IMR-90 (cell line): ENCODE results near the gene ZFP90. TPM values are rescaled to one million over a fixed set of nuclear protein-coding genes. Genes with fewer than 3 reads are reported as not detected.

Experiments
- ATAC-seq: fragments of 200-7000 bp; cut with Tn5 transposase; 2 replicates; pipeline ENCODE4 v1.9.1; 2020; ENCODE audit warnings: low read depth, mild to moderate bottlenecking, moderate library complexity
- BruUV-seq: library from RNA; stranded (reverse); fragments of 400-500 nt; replicated peaks from 2 replicates; lab custom pipeline; 2021; lab: Mats Ljungman, UMichigan
- CTCF ChIA-PET: fragments of 300-600 bp; formaldehyde crosslinking; extraction: SDS; loops from one replicate; lab custom pipeline; 2021; ENCODE audit warnings: antibody characterized with exemption; lab: Yijun Ruan, JAX
- POLR2A ChIA-PET: fragments of 300-600 bp; sonication (Branson Sonifier 250); formaldehyde crosslinking; loops from one replicate; lab custom pipeline; 2022; ENCODE audit warnings: antibody characterized with exemption; ENCODE audit not compliant: unreplicated experiment; lab: Charles Lee
- DNase-seq: peaks from one replicate; pipeline ENCODE4 v3.0.0; 2013
- H2AFZ ChIP-seq: replicated peaks from 2 replicates; pipeline ENCODE3; 2013; ENCODE audit warnings: low read length, mild to moderate bottlenecking; ENCODE audit not compliant: poor library complexity
- H2AK5ac ChIP-seq: 2 replicates; pipeline ENCODE4 v1.6.1; 2013; ENCODE audit warnings: low read depth, low read length, inconsistent platforms
- H2AK9ac ChIP-seq: replicated peaks from 2 replicates; pipeline ENCODE3; 2013; ENCODE audit warnings: mild to moderate bottlenecking, low read depth, low read length, moderate library complexity; ENCODE audit not compliant: poor library complexity
- H2BK120ac ChIP-seq: 2 replicates; pipeline ENCODE4 v1.6.1; 2013; ENCODE audit warnings: low read depth, low read length, inconsistent platforms
- H2BK15ac ChIP-seq: 3 replicates; pipeline ENCODE4 v1.6.1; 2013; ENCODE audit warnings: low read depth, low read length, inconsistent platforms
- H2BK20ac ChIP-seq: 2 replicates; pipeline ENCODE4 v1.6.1; 2013; ENCODE audit warnings: low read depth, mild to moderate bottlenecking, inconsistent platforms, low read length, moderate library complexity
- H2BK5ac ChIP-seq: 2 replicates; pipeline ENCODE4 v1.6.1; 2013; ENCODE audit warnings: mild to moderate bottlenecking, low read depth, low read length, inconsistent platforms; ENCODE audit not compliant: poor library complexity, severe bottlenecking
- H3K14ac ChIP-seq: replicated peaks from 2 replicates; pipeline ENCODE4 v1.6.1; 2013; ENCODE audit warnings: low read depth, low read length, inconsistent platforms
- H3K18ac ChIP-seq: 2 replicates; pipeline ENCODE4 v1.6.1; 2013; ENCODE audit warnings: low read depth, low read length, control low read depth
- H3K23ac ChIP-seq: 2 replicates; pipeline ENCODE4 v1.6.1; 2013; ENCODE audit warnings: low read depth, low read length, inconsistent platforms
- H3K27ac ChIP-seq: 2 replicates; pipeline ENCODE4 v1.5.1; 2013; ENCODE audit warnings: mild to moderate bottlenecking, control low read depth, low read length; ENCODE audit not compliant: insufficient read depth
- H3K27me3 ChIP-seq: 2 replicates; pipeline ENCODE4 v1.6.1; 2013; ENCODE audit warnings: low read length; ENCODE audit not compliant: control insufficient read depth, insufficient read depth
- H3K36me3 ChIP-seq: 2 replicates; pipeline ENCODE4 v1.6.1; 2013; ENCODE audit warnings: low read length, mixed read lengths; ENCODE audit not compliant: control insufficient read depth, insufficient read depth
- H3K4ac ChIP-seq: 2 replicates; pipeline ENCODE4 v1.6.1; 2013; ENCODE audit warnings: low read depth, low read length, inconsistent platforms
- H3K4me1 ChIP-seq: 2 replicates; pipeline ENCODE4 v1.6.1; 2013; ENCODE audit warnings: low read length, mixed read lengths; ENCODE audit not compliant: control insufficient read depth, insufficient read depth
- H3K4me2 ChIP-seq: 2 replicates; pipeline ENCODE4 v1.6.1; 2013; ENCODE audit warnings: low read depth, mild to moderate bottlenecking, control low read depth, low read length, moderate library complexity
- H3K4me3 ChIP-seq: 2 replicates; pipeline ENCODE4 v1.5.1; 2013; ENCODE audit warnings: low read depth, mild to moderate bottlenecking, control low read depth, low read length, moderate library complexity; ENCODE audit not compliant: insufficient read depth
- H3K56ac ChIP-seq: 2 replicates; pipeline ENCODE4 v1.6.1; 2013; ENCODE audit warnings: low read length, inconsistent platforms; ENCODE audit not compliant: insufficient read depth; ENCODE audit errors: extremely low read depth
- H3K79me1 ChIP-seq, 2 experiments: 2 replicates each; pipeline ENCODE4 v1.6.1; 2013; ENCODE audit warnings: low read length in 2 of 2, inconsistent platforms in 1 of 2, low read depth in 1 of 2
- H3K9ac ChIP-seq: 2 replicates; pipeline ENCODE4 v1.6.1; 2013; ENCODE audit warnings: low read depth, low read length, control low read depth
- H3K9me1 ChIP-seq: 2 replicates; pipeline ENCODE4 v1.6.1; 2013; ENCODE audit warnings: low read length, inconsistent platforms; ENCODE audit not compliant: insufficient read depth
- H3K9me3 ChIP-seq: 2 replicates; pipeline ENCODE4 v1.6.1; 2013; ENCODE audit warnings: low read length; ENCODE audit not compliant: control insufficient read depth, insufficient read depth
- H4K20me1 ChIP-seq: 2 replicates; pipeline ENCODE4 v1.6.1; 2013; ENCODE audit warnings: low read length, inconsistent platforms; ENCODE audit not compliant: insufficient read depth
- H4K5ac ChIP-seq: 2 replicates; pipeline ENCODE4 v1.6.1; 2013; ENCODE audit warnings: mild to moderate bottlenecking, low read depth, low read length, control low read depth
- H4K8ac ChIP-seq, 2 experiments: 2 replicates each; pipeline ENCODE4 v1.6.1; 2013; ENCODE audit warnings: low read depth in 2 of 2, low read length in 2 of 2, control low read depth in 1 of 2, inconsistent platforms in 1 of 2
- H4K91ac ChIP-seq: 2 replicates; pipeline ENCODE4 v1.6.1; 2013; ENCODE audit warnings: low read depth, low read length, inconsistent platforms; ENCODE audit not compliant: insufficient read depth
- BHLHE40 ChIP-seq: fragments of 150-350 bp; IDR thresholded peaks from 2 replicates; pipeline ENCODE4 v1.6.1; 2016; ENCODE audit warnings: mild to moderate bottlenecking, low read depth, low read length
- CEBPB ChIP-seq: IDR thresholded peaks from 2 replicates; pipeline ENCODE4 v1.6.1; 2012; ENCODE audit warnings: low read depth, low read length, improper control_type of control experiment
- CHD1 ChIP-seq: IDR thresholded peaks from 2 replicates; pipeline ENCODE4 v1.6.1; 2012; ENCODE audit warnings: low read depth, low read length, improper control_type of control experiment
- MAFK ChIP-seq: IDR thresholded peaks from 2 replicates; pipeline ENCODE4 v1.6.1; 2012; ENCODE audit warnings: low read depth, low read length, improper control_type of control experiment
- MAZ ChIP-seq: IDR thresholded peaks from 2 replicates; pipeline ENCODE4 v1.6.1; 2012; ENCODE audit warnings: low read depth, mild to moderate bottlenecking, low read length, improper control_type of control experiment, moderate library complexity, borderline replicate concordance
- MXI1 ChIP-seq: IDR thresholded peaks from 2 replicates; pipeline ENCODE4 v1.6.1; 2012; ENCODE audit warnings: low read depth, mild to moderate bottlenecking, low read length, moderate library complexity, borderline replicate concordance
- NFE2L2 ChIP-seq: fragments of 150-350 bp; IDR thresholded peaks from 2 replicates; pipeline ENCODE4 v1.6.1; 2016; ENCODE audit warnings: low read depth, mild to moderate bottlenecking, low read length
- RAD21 ChIP-seq: IDR thresholded peaks from 2 replicates; pipeline ENCODE4 v1.6.1; 2012; ENCODE audit warnings: low read length, improper control_type of control experiment
- RCOR1 ChIP-seq: IDR thresholded peaks from 2 replicates; pipeline ENCODE4 v1.6.1; 2012; ENCODE audit warnings: mild to moderate bottlenecking, low read length, improper control_type of control experiment; ENCODE audit not compliant: insufficient replicate concordance
- RFX5 ChIP-seq: IDR thresholded peaks from 2 replicates; pipeline ENCODE4 v1.8.0; 2012; ENCODE audit warnings: low read depth, mild to moderate bottlenecking, low read length, moderate library complexity
- SMC3 ChIP-seq: fragments of 150-350 bp; IDR thresholded peaks from 2 replicates; pipeline ENCODE4 v1.6.1; 2016; ENCODE audit warnings: low read depth, mild to moderate bottlenecking, antibody characterized with exemption, low read length, moderate library complexity
- WGBS, 2 experiments: methylation state at CpG; one replicate each; pipeline versions ENCODE4 v1.1.5 to v1.1.7; 2013; ENCODE audit warnings: missing lambda C conversion rate in 2 of 2; ENCODE audit not compliant: insufficient read length in 1 of 2; ENCODE audit errors: extremely low coverage in 2 of 2; 5-methylcytosine and 5-hydroxymethylcytosine counted together
- dilution Hi-C: fragments of 300-500 bp; cut with HindIII; formaldehyde crosslinking; loops from one replicate; pipeline ENCODE4 v1.14.3; 2018; ENCODE audit warnings: low sequenced_read_pairs; ENCODE audit not compliant: unreplicated experiment
- in situ Hi-C: fragments of 300-500 bp; cut with MboI; formaldehyde crosslinking; loops from 3 replicates; pipeline ENCODE4 v1.14.3; 2019; ENCODE audit warnings: low sequenced_read_pairs, inconsistent platforms, mixed read lengths
- intact Hi-C: fragments of 100-400 bp; cut with micrococcal nuclease; formaldehyde crosslinking; loops from 2 replicates; pipeline ENCODE4 v1.10.0; 2022
- polyA plus RNA-seq, 3 experiments: library from polyadenylated mRNA; depleted of rRNA; stranded (reverse); fragments of >200 nt; gene quantifications; 2 replicates each; pipeline ENCODE4 v1.2.3, GENCODE V29; 2012; ENCODE audit warnings: low replicate concordance in 1 of 3
- total RNA-seq: library from RNA; depleted of rRNA; stranded (reverse); fragments of >200 nt; gene quantifications from 2 replicates; pipeline ENCODE4 v1.2.3, GENCODE V29; 2012
- TF ChIP-seq, protein P1 (sequence below): conservative IDR thresholded peaks from 2 replicates; pipeline ENCODE4 v1.5.1; 2012; ENCODE audit warnings: mild to moderate bottlenecking, low read depth, low read length, improper control_type of control experiment
- TF ChIP-seq, protein P2 (sequence below): fragments of 150-350 bp; IDR thresholded peaks from 2 replicates; pipeline ENCODE4 v1.6.1; 2017; ENCODE audit warnings: mild to moderate bottlenecking, antibody characterized with exemption, low read length, low read depth

Gene ZFP90
- total and polyA plus RNA-seq, 2 of the 4 experiments (the other 2 are of a cell fraction), result 7.3 to 22.6 TPM

DNA sequence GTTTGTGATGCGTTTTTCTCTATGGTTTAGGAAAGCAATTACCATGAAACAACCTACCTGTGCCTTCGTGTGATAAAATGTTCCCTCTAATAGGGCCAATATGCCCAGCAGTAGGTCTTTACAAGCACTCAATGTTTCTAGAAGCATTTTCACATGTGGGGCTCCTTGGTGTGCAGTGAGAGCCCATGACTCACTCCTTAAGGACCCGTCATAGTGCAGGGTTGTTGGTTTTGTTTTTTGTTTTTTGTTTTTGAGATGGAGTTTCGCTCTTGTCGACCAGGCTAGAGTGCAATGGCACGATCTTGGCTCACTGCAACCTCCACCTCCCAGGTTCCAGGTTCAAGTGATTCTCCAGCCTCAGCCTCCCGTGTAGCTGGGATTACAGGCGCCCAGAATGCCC is 31.1 kb upstream of the ZFP90 start:
- H3K9me3 ChIP-seq, result no peaks in the 10 kb centered on the region
- no peak overlapping the region for H3K4me3 ChIP-seq
- no peak overlapping the region for H3K23ac ChIP-seq
- no peak for DNase-seq
- no peak for ATAC-seq
- dilution Hi-C loops, result no loop called here
- H4K20me1 ChIP-seq, result no peaks in the 10 kb centered on the region; the same call in 1 of the 2 replicates
- H2BK5ac ChIP-seq, result no peak overlapping the region
- H2BK15ac ChIP-seq, result no peak overlapping the region
- H3K9ac ChIP-seq, result no peak overlapping the region
- H3K4me2 ChIP-seq, result no peak overlapping the region
- no peak overlapping the region for H2BK120ac ChIP-seq
- BruUV-seq, result no TSS peak
- H3K36me3 ChIP-seq, result no peaks in the 10 kb centered on the region
- in situ Hi-C loops, result no loop called here
- no peak overlapping the region for H2BK20ac ChIP-seq
- H2AK9ac ChIP-seq, result no peak overlapping the region
- H3K27me3 ChIP-seq, result peaks cover 18% of the 10 kb centered on the region
- H3K27ac ChIP-seq, result no peak overlapping the region
- POLR2A ChIA-PET, result interaction anchor here (0.6 kb wide), 1 partner anchor 12 kb away, joined by 3 read pairs; no protein-coding TSS in a partner anchor
- intact Hi-C loops, result no loop called here
- no peak overlapping the region for H3K14ac ChIP-seq
- CTCF ChIA-PET, result interaction anchor here (2.1 kb wide), 1 partner anchor 112 kb away, joined by 6 read pairs; no protein-coding TSS in a partner anchor
- no peak overlapping the region for H2AK5ac ChIP-seq
- H3K79me1 ChIP-seq, result no peaks in the 10 kb centered on the region
- no peaks in the 10 kb centered on the region for H3K9me1 ChIP-seq
- H2AFZ ChIP-seq, result no peak overlapping the region
- TF ChIP-seq CHD1, result no peak
- TF ChIP-seq RCOR1, result no peak
- TF ChIP-seq NFE2L2, result no peak
- TF ChIP-seq MAZ, result no peak
- no peak for TF ChIP-seq SMC3
- no peak for TF ChIP-seq RAD21
- TF ChIP-seq BHLHE40, result no peak
- TF ChIP-seq, protein P1, sequence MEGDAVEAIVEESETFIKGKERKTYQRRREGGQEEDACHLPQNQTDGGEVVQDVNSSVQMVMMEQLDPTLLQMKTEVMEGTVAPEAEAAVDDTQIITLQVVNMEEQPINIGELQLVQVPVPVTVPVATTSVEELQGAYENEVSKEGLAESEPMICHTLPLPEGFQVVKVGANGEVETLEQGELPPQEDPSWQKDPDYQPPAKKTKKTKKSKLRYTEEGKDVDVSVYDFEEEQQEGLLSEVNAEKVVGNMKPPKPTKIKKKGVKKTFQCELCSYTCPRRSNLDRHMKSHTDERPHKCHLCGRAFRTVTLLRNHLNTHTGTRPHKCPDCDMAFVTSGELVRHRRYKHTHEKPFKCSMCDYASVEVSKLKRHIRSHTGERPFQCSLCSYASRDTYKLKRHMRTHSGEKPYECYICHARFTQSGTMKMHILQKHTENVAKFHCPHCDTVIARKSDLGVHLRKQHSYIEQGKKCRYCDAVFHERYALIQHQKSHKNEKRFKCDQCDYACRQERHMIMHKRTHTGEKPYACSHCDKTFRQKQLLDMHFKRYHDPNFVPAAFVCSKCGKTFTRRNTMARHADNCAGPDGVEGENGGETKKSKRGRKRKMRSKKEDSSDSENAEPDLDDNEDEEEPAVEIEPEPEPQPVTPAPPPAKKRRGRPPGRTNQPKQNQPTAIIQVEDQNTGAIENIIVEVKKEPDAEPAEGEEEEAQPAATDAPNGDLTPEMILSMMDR, result no peak
- TF ChIP-seq CEBPB, result no peak
- TF ChIP-seq RFX5, result no peak
- no peak for TF ChIP-seq MAFK
- TF ChIP-seq, protein P2, sequence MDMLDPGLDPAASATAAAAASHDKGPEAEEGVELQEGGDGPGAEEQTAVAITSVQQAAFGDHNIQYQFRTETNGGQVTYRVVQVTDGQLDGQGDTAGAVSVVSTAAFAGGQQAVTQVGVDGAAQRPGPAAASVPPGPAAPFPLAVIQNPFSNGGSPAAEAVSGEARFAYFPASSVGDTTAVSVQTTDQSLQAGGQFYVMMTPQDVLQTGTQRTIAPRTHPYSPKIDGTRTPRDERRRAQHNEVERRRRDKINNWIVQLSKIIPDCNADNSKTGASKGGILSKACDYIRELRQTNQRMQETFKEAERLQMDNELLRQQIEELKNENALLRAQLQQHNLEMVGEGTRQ, result no peak
- no peak for TF ChIP-seq MXI1
- H3K4ac ChIP-seq, result no peak overlapping the region
- no peak overlapping the region for H4K5ac ChIP-seq
- no peak overlapping the region for H4K8ac ChIP-seq
- H3K18ac ChIP-seq, result no peak overlapping the region
- H3K4me1 ChIP-seq, result no peaks in the 10 kb centered on the region
- no peak overlapping the region for H3K56ac ChIP-seq
- WGBS, 2 experiments, result no CpG with 5 or more reads among the region's 8 CpGs
- H4K91ac ChIP-seq, result no peak overlapping the region
